Liver (tissue), 9 donors: ENCODE results near the gene ARHGEF12. TPM values are rescaled to one million over a fixed set of nuclear protein-coding genes. Genes with fewer than 3 reads are reported as not detected.
A peak's percentile ranks its signal among the peaks of the same experiment; 100 is the strongest.

ENCODE experiments used
- DNase-seq: peaks from one replicate; pipeline ENCODE4 v3.0.0-alpha.2; 2017; ENCODE audit warnings: low spot score
- H3K27ac ChIP-seq, 2 donors: one replicate each; pipeline ENCODE4 v1.7.0; 2013; ENCODE audit warnings: inconsistent platforms in 2 of 2, low read length in 2 of 2, control low read depth in 1 of 2, low read depth in 1 of 2, mild to moderate bottlenecking in 1 of 2
- H3K27me3 ChIP-seq, 4 donors: one replicate each; pipeline versions ENCODE4 v1.6.1 to v1.7.0; 2013; ENCODE audit warnings: low read length in 3 of 4, inconsistent platforms in 1 of 4, mild to moderate bottlenecking in 1 of 4, moderate library complexity in 1 of 4; ENCODE audit not compliant: control insufficient read depth in 4 of 4, insufficient read depth in 4 of 4
- H3K36me3 ChIP-seq, 4 donors: one replicate each; pipeline versions ENCODE4 v1.6.1 to v1.7.0; 2013; ENCODE audit warnings: low read length in 3 of 4, mild to moderate bottlenecking in 3 of 4, low read depth in 1 of 4, moderate library complexity in 1 of 4; ENCODE audit not compliant: control insufficient read depth in 4 of 4, insufficient read depth in 3 of 4
- H3K4me1 ChIP-seq, 4 donors: one replicate each; pipeline versions ENCODE4 v1.6.1 to v1.7.0; 2013; ENCODE audit warnings: low read length in 3 of 4, mild to moderate bottlenecking in 3 of 4, moderate library complexity in 1 of 4; ENCODE audit not compliant: control insufficient read depth in 4 of 4, insufficient read depth in 4 of 4
- H3K4me3 ChIP-seq, 3 donors: one replicate each; pipeline versions ENCODE4 v1.6.1 to v1.7.0; 2013; ENCODE audit warnings: low read length in 3 of 3, control low read depth in 1 of 3, low read depth in 1 of 3, mild to moderate bottlenecking in 1 of 3
- H3K9ac ChIP-seq, 2 donors: one replicate each; pipeline ENCODE4 v1.7.0; 2013; ENCODE audit warnings: low read length in 2 of 2, mild to moderate bottlenecking in 2 of 2, moderate library complexity in 2 of 2, control low read depth in 1 of 2, low read depth in 1 of 2
- H3K9me3 ChIP-seq, 4 donors: one replicate each; pipeline versions ENCODE4 v1.6.1 to v1.7.0; 2013; ENCODE audit warnings: low read length in 3 of 4; ENCODE audit not compliant: control insufficient read depth in 4 of 4
- EGR1 ChIP-seq, 2 donors: IDR thresholded peaks; 2 replicates each; pipeline ENCODE4 v1.6.1; 2016 to 2018; ENCODE audit warnings: antibody characterized with exemption in 2 of 2, low read depth in 2 of 2
- FOXA1 ChIP-seq: IDR thresholded peaks from 2 replicates; pipeline ENCODE4 v1.6.1; 2016; ENCODE audit warnings: antibody characterized with exemption
- FOXA2 ChIP-seq: IDR thresholded peaks from 2 replicates; pipeline ENCODE4 v1.6.1; 2016; ENCODE audit warnings: antibody characterized with exemption
- GABPA ChIP-seq, 2 donors: IDR thresholded peaks in 1 of 2; conservative IDR thresholded peaks in 1 of 2; 2 replicates each; pipeline ENCODE4 v1.6.1; 2016; ENCODE audit warnings: antibody characterized with exemption in 2 of 2, mild to moderate bottlenecking in 1 of 2, moderate library complexity in 1 of 2
- HNF4A ChIP-seq, 2 donors: conservative IDR thresholded peaks; 2 replicates each; pipeline ENCODE4 v1.6.1; 2016; ENCODE audit warnings: antibody characterized with exemption in 2 of 2, mild to moderate bottlenecking in 2 of 2
- HNF4G ChIP-seq: IDR thresholded peaks from 2 replicates; pipeline ENCODE4 v1.6.1; 2016; ENCODE audit warnings: antibody characterized with exemption
- JUND ChIP-seq, 2 donors: IDR thresholded peaks; 2 replicates each; pipeline ENCODE4 v1.6.1; 2016; ENCODE audit warnings: antibody characterized with exemption in 2 of 2
- NR2F2 ChIP-seq: IDR thresholded peaks from 2 replicates; pipeline ENCODE4 v1.6.1; 2016; ENCODE audit warnings: antibody characterized with exemption
- RAD21 ChIP-seq, 2 donors: IDR thresholded peaks; 2 replicates each; pipeline ENCODE4 v1.6.1; 2016; ENCODE audit warnings: antibody characterized with exemption in 2 of 2, mild to moderate bottlenecking in 2 of 2
- RXRA ChIP-seq, 2 donors: IDR thresholded peaks; 2 replicates each; pipeline ENCODE4 v1.6.1; 2017 to 2018; ENCODE audit warnings: antibody characterized with exemption in 2 of 2, mild to moderate bottlenecking in 1 of 2
- SP1 ChIP-seq: IDR thresholded peaks from 2 replicates; pipeline ENCODE4 v1.6.1; 2018; ENCODE audit warnings: antibody characterized with exemption, mild to moderate bottlenecking
- TAF1 ChIP-seq: conservative IDR thresholded peaks from 2 replicates; pipeline ENCODE4 v1.6.1; 2016; ENCODE audit warnings: antibody characterized with exemption, mild to moderate bottlenecking
- YY1 ChIP-seq: IDR thresholded peaks from 2 replicates; pipeline ENCODE4 v1.6.1; 2016; ENCODE audit warnings: antibody characterized with exemption, mild to moderate bottlenecking
- WGBS: extraction: QIAGEN DNeasy Blood & Tissue Kit; methylation state at CpG from one replicate; pipeline ENCODE4 v1.1.7; 2013; 5-methylcytosine and 5-hydroxymethylcytosine counted together
- polyA plus RNA-seq, 2 donors: library from polyadenylated mRNA; stranded (reverse) in 1 of 2; unstranded in 1 of 2; fragments of 200-250 nt in 1 of 2; fragments of >200 nt in 1 of 2; fragmentation: Nextera tagmentation in 1 of 2; extraction: Ambion mirVana in 1 of 2; gene quantifications; one replicate each; pipeline versions ENCODE4 v1.2.1 to v1.2.3, GENCODE V29; 2013 to 2015
- total RNA-seq, 2 donors: library from RNA; depleted of rRNA; stranded (reverse); fragments of >200 nt; gene quantifications; one replicate each; pipeline ENCODE4 v1.2.3, GENCODE V29; 2014
- TF ChIP-seq, protein P1 (sequence below): IDR thresholded peaks from 2 replicates; pipeline ENCODE4 v1.6.1; 2016; ENCODE audit warnings: antibody characterized with exemption
- TF ChIP-seq, protein P2 (sequence below): fragments of 150-350 bp; IDR thresholded peaks from 2 replicates; pipeline ENCODE4 v1.5.1; 2017; ENCODE audit warnings: improper control_type of control experiment, low read depth, low read length; ENCODE audit not compliant: missing input control
- TF ChIP-seq, protein P3 (sequence below): IDR thresholded peaks from 2 replicates; pipeline ENCODE4 v1.6.1; 2016; ENCODE audit warnings: antibody characterized with exemption
- TF ChIP-seq, protein P4 (sequence below): IDR thresholded peaks from 2 replicates; pipeline ENCODE4 v1.6.1; 2016; ENCODE audit warnings: antibody characterized with exemption, mild to moderate bottlenecking
- TF ChIP-seq, protein P5 (sequence below): IDR thresholded peaks from 2 replicates; pipeline ENCODE4 v1.6.1; 2016; ENCODE audit warnings: antibody characterized with exemption
- donor health status: healthy.
- donor health status: healthy.
- donor health status: healthy.
- donor health status: healthy.
- donor health status: healthy.

ARHGEF12 gene
- total and polyA plus RNA-seq, 4 donors = 28.0 to 169 (median 53.9) TPM

DNA sequence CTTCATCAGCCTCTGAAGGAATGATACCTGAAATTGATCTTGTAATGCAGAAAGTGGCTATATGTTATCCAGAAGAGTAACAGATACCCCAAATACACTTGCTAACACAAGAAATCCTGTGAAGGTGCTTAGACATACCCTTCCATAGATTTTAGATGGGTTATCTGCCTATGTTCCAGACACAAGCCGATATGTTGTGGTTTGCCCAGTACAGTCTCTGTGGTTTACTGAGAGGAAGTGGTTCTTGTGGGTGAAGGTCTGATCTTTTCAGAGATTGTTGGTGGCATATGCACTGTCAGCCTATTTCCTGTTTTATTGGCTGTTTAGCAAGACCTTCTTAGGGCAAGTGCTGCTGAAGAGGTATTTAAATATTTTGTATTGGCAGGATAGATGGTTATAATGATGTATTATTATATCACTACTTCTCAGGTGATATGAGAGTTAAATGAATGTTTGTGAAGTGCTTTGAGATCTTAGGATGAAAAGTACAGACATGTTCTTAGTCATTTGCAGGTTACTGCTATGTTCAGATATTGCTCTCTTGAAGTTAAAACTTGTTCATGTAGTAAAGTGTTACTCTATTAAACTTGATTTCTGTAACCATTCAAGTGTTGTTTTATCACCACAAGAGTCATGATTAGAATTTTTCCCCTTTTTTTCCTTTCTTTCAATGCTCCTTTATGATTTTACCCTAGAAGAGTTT, 8.2 kb downstream of the ARHGEF12 start:
- no peaks in the 10 kb centered on the region for H3K36me3 ChIP-seq
- 58% methylated on average over 1 of the region's 1 CpG for WGBS
- H3K4me1 ChIP-seq = peaks cover 8 to 62% (median 39%) of the 10 kb centered on the region in 4 donors
- H3K27ac ChIP-seq = peak overlapping the region in 1 of 2 donors; percentile 53
- no peaks in the 10 kb centered on the region for H3K27me3 ChIP-seq
- no peak overlapping the region for H3K9ac ChIP-seq
- no peak for DNase-seq
- no peaks in the 10 kb centered on the region for H3K9me3 ChIP-seq
- H3K4me3 ChIP-seq = no peak overlapping the region
- TF ChIP-seq SP1 = no peak
- TF ChIP-seq, protein P1, sequence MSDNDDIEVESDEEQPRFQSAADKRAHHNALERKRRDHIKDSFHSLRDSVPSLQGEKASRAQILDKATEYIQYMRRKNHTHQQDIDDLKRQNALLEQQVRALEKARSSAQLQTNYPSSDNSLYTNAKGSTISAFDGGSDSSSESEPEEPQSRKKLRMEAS = no peak
- TF ChIP-seq YY1 = no peak
- no peak for TF ChIP-seq RAD21 (IDR thresholded peaks at IDR 0.05)
- TF ChIP-seq GABPA (IDR thresholded peaks at IDR 0.05 in 1 of 2, conservative IDR thresholded peaks at IDR 0.05 in 1 of 2) = no peak
- no peak for TF ChIP-seq FOXA1
- TF ChIP-seq, protein P2, sequence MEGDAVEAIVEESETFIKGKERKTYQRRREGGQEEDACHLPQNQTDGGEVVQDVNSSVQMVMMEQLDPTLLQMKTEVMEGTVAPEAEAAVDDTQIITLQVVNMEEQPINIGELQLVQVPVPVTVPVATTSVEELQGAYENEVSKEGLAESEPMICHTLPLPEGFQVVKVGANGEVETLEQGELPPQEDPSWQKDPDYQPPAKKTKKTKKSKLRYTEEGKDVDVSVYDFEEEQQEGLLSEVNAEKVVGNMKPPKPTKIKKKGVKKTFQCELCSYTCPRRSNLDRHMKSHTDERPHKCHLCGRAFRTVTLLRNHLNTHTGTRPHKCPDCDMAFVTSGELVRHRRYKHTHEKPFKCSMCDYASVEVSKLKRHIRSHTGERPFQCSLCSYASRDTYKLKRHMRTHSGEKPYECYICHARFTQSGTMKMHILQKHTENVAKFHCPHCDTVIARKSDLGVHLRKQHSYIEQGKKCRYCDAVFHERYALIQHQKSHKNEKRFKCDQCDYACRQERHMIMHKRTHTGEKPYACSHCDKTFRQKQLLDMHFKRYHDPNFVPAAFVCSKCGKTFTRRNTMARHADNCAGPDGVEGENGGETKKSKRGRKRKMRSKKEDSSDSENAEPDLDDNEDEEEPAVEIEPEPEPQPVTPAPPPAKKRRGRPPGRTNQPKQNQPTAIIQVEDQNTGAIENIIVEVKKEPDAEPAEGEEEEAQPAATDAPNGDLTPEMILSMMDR = no peak
- no peak for TF ChIP-seq HNF4A (conservative IDR thresholded peaks at IDR 0.05)
- no peak for TF ChIP-seq EGR1 (IDR thresholded peaks at IDR 0.05; ENCODE audit: low read depth in 2 of 2)
- TF ChIP-seq, protein P3, sequence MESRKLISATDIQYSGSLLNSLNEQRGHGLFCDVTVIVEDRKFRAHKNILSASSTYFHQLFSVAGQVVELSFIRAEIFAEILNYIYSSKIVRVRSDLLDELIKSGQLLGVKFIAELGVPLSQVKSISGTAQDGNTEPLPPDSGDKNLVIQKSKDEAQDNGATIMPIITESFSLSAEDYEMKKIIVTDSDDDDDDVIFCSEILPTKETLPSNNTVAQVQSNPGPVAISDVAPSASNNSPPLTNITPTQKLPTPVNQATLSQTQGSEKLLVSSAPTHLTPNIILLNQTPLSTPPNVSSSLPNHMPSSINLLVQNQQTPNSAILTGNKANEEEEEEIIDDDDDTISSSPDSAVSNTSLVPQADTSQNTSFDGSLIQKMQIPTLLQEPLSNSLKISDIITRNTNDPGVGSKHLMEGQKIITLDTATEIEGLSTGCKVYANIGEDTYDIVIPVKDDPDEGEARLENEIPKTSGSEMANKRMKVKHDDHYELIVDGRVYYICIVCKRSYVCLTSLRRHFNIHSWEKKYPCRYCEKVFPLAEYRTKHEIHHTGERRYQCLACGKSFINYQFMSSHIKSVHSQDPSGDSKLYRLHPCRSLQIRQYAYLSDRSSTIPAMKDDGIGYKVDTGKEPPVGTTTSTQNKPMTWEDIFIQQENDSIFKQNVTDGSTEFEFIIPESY = no peak
- TF ChIP-seq, protein P4, sequence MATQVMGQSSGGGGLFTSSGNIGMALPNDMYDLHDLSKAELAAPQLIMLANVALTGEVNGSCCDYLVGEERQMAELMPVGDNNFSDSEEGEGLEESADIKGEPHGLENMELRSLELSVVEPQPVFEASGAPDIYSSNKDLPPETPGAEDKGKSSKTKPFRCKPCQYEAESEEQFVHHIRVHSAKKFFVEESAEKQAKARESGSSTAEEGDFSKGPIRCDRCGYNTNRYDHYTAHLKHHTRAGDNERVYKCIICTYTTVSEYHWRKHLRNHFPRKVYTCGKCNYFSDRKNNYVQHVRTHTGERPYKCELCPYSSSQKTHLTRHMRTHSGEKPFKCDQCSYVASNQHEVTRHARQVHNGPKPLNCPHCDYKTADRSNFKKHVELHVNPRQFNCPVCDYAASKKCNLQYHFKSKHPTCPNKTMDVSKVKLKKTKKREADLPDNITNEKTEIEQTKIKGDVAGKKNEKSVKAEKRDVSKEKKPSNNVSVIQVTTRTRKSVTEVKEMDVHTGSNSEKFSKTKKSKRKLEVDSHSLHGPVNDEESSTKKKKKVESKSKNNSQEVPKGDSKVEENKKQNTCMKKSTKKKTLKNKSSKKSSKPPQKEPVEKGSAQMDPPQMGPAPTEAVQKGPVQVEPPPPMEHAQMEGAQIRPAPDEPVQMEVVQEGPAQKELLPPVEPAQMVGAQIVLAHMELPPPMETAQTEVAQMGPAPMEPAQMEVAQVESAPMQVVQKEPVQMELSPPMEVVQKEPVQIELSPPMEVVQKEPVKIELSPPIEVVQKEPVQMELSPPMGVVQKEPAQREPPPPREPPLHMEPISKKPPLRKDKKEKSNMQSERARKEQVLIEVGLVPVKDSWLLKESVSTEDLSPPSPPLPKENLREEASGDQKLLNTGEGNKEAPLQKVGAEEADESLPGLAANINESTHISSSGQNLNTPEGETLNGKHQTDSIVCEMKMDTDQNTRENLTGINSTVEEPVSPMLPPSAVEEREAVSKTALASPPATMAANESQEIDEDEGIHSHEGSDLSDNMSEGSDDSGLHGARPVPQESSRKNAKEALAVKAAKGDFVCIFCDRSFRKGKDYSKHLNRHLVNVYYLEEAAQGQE = no peak
- TF ChIP-seq TAF1 = no peak
- no peak for TF ChIP-seq NR2F2
- TF ChIP-seq HNF4G = no peak
- TF ChIP-seq, protein P5, sequence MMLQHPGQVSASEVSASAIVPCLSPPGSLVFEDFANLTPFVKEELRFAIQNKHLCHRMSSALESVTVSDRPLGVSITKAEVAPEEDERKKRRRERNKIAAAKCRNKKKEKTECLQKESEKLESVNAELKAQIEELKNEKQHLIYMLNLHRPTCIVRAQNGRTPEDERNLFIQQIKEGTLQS = no peak
- TF ChIP-seq RXRA (IDR thresholded peaks at IDR 0.05) = no peak
- TF ChIP-seq JUND (IDR thresholded peaks at IDR 0.05) = no peak
- TF ChIP-seq FOXA2 = no peak
